GOT3 (cell line): ENCODE results near the gene YRDC.

ENCODE experiments used
- DNase-seq: peaks from one replicate; lab custom pipeline; 2025; ENCODE audit warnings: mixed read lengths; lab: John Stamatoyannopoulos, UW

Gene YRDC, protein sequence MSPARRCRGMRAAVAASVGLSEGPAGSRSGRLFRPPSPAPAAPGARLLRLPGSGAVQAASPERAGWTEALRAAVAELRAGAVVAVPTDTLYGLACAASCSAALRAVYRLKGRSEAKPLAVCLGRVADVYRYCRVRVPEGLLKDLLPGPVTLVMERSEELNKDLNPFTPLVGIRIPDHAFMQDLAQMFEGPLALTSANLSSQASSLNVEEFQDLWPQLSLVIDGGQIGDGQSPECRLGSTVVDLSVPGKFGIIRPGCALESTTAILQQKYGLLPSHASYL

DNA sequence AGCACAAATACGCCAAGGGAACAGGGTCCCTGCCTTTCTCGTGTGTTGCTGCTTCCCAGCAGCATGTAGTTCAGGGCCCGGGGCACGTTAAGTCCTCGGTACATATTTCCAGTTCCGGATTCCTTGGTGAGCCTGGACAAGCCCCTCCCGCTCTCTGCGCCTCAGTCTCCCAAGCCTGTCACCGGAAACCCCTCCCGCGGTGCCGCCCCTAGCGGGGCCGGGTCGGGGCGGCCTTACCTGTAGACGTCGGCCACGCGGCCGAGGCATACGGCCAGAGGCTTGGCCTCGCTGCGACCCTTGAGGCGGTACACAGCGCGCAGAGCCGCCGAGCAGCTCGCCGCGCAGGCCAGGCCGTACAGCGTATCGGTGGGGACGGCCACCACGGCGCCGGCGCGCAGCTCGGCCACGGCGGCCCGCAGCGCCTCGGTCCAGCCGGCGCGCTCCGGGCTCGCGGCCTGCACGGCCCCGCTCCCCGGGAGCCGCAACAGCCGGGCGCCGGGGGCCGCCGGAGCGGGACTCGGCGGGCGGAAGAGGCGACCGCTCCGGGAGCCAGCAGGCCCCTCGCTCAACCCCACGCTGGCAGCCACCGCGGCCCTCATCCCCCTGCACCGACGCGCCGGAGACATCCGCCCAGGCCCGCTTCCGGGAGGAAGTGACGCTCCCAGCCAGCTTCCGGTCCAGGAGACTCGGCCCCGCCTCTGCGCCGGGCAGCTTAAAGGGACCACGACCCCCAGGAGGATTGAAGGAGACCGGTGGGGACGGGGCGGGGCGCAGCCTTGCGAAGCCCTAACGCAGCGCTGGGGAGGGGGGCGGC lies at the start of gene YRDC, which contains the start of gene C1orf122:
TSS of gene YRDC (minus strand) at position 654 of the 814 bp plus-strand sequence. CDS start at position 626, 28 bp downstream.
TSS of gene C1orf122 (plus strand) at position 236 of the 814 bp plus-strand sequence. CDS start 615 bp downstream, outside the sequence.
- peak; percentile 76 for DNase-seq

- DNase-seq: no peak
These were observed 46.4 kb upstream of the YRDC start for GRCh38 chr1:37854406-37854805.

- DNase-seq: no peak
These were observed 45.1 kb upstream of the YRDC start for GRCh38 chr1:37853157-37853556.

DNA sequence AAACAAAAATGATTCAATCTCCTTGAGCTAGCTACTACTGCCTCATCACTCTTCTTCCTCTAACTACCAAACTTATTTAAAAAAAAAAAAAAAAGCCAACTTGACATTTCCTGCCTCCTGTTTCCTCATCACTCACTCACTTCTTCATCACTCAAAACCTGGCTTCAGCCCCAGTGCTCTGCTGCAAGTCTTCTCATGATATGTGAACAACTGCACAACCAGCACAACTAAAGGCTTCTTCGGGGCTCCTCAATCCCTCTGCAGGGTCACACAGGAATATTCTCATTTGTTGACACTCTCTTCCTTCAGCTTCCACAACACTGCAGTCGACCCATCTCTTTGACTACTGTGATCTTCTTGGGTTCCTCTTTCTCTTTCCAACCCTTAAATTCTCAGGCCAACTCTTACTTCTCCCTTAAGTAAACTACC lies 43.8 kb upstream of the YRDC start:
- no peak for DNase-seq

DNA sequence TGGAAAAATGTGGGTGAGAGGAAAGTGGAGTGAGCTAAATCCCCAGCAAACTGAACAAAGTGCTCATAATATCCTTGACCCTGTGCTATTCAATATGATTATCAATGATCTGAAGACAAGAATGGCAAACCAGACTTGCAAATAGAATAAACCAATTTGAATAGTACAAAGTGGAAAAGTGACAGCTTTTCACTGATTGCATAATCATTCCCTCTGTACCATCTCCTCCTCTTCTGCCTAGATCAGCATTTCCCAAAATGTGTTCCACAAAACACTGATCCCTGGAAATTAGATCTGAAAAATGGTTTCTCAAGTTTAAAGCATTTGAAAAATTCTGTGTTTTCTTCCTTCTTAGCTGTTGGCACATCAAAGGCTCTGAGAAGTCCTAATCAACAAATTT lies 43.3 kb upstream of the YRDC start:
- DNase-seq: no peak

DNA sequence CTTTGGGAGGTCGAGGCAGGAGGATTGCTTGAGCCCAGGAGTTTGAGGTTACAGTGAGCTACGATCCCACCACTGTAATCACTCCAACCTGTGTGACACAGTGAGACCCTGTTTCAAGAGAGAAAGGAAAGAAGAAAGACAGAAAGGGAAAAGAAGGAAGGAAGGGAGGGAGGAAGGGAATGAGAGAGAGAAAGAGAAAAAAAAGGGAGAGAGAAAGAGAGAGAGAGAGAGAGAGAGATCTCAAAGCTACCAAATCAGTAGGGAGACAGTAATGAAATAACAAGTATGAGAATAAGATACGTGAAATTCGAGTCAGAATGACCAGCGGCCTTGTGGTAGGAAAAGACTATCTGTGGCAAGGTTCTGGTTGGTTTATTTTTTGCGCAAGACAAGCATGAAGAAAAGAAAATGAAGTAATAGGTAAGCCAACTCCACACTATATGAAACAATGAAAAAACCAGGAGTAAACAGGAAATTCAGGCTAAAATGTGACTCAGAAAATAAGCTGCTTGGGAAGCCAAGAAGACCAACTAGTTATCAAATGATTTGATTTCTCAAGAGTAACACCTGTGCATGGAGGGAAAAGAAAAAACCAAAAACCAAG lies 42.4 kb upstream of the YRDC start:
- no peak for DNase-seq

DNA sequence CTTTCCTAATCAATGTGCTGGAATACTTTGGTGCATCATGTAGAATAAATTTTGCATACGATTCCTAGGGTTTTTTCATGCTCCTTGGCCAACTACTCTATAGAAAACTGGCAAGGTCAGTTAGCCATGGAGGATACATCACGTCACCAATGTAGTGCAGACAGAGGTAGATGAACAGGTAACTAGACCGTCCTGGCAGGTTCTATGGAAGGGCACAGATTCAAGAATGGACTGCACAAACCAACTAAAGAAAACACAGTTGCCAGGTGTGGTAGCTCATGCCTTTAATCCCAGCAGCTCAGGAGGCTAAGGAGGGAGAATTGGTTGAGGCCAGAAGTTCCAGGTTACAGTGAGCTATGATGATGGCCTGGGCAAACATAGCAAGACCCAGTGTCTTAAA lies 41.5 kb upstream of the YRDC start:
- no peak for DNase-seq

- no peak for DNase-seq
These were observed 38.8 kb upstream of the YRDC start for GRCh38 chr1:37846647-37847339.

DNA sequence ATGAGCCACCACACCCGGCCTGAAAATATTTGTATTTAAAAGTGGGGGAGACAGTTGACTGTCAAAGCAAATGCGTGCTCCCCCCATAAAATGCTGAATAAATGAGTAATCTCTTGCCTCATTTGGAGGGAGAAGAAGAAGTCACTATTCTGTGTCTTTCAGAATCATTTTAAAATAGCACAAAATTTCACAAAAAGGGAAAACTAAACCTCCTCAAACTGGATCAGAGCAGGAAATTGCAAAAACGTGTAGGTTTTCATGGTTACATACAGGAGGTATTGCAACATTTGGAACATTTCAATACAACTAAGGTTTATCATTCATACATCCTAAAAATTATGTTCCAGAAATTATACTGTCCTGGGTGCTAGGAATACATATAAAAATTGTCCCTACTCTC lies 37.8 kb upstream of the YRDC start:
- no peak for DNase-seq

- no peak for DNase-seq
These were observed 37.1 kb upstream of the YRDC start for GRCh38 chr1:37845049-37845646.

GRCh38 chr1:37844536-37844935 lies 36.5 kb upstream of the YRDC start:
- no peak for DNase-seq

- DNase-seq: no peak
These were observed 33.6 kb upstream of the YRDC start for GRCh38 chr1:37841652-37842051.

GRCh38 chr1:37840711-37841110 lies 32.7 kb upstream of the YRDC start:
- no peak for DNase-seq

GRCh38 chr1:37839676-37840075 lies 31.7 kb upstream of the YRDC start:
- DNase-seq: no peak

DNA sequence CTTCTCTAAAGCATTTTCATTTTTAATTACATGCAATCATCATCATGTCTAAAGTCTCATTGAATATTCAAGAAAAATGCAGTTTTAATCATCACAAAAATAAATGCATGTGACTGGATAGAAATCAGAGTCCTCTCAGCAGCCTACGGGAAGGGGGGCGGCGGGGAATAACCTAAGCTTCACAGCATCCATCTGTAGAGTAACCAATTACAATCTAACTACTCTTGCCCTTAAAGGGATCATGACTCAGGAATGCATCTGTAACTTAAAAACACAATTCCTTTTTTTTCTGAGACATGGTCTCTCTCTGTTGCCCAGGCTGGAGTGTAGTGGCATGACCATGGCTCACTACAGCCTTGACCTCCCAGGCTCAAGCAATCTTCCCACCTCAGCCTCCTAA lies 28.8 kb upstream of the YRDC start:
- no peak for DNase-seq

DNA sequence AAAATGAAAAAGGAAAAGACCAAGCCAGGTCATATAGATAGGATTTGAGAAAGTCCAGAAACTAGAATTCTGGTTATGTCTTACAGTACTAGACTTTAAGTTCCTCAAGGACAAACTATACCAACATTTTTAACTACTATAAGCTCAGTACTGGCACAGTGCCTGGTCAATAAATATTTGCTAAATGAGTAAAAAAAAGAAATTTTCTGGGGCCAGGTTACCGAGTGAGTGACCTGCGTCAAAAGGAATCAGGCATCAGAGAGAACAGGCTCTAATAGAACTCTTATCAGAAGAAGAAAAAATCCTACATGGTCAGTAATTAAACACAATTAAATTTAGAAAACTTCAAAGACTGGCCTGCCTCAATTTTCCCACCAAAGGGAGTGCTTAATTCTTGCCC lies 23.8 kb upstream of the YRDC start:
- DNase-seq: no peak

DNA sequence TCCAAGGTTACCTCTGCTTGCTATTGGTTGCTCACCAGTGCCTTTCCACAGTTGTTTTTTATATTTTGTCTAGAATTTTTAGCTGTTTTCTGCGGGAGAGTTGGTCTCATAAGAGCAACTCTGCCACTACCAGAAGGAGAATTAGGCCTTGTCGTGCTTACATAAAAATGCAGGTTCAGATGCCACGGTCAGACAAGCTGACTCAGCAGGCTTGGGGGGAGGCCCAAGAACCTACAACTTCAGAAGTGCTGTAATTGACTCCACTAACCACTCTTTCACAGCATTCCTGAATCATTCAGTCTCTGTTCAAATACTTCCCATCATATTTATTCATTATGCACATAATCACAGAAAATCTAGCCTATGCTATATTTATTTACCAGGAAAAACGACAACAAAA lies 23.1 kb upstream of the YRDC start:
- DNase-seq: no peak

DNA sequence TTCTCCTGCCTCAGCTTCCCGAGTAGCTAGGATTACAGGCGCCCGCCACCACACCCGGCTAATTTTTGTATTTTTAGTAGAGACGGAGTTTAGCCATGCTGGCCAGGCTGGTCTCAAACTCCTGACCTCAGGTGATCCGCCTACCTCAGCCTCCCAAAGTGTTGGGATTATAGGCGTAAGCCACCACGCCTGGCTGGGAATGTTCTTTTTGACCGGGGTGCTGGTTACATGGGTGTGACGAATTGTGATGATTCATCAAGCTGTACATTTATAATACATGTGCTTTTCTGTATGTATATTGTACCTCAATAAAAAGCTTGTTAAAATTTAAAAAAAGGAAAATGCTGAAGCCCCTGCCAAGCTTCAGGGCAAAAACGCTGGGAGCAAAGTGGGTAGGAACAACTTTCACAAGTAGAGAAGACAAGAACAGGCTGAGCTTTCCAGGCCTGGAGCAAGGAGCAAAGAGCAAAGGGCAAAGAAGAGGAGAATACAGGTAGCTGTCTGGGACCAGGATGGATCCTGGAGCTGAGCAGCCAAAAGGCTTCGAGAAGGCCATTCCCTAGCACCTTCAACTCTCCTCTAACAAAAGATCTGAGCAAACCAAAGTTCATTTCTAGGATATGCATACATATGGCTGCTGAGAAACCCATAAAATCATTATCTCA lies 20.5 kb upstream of the YRDC start:
- DNase-seq: no peak

DNA sequence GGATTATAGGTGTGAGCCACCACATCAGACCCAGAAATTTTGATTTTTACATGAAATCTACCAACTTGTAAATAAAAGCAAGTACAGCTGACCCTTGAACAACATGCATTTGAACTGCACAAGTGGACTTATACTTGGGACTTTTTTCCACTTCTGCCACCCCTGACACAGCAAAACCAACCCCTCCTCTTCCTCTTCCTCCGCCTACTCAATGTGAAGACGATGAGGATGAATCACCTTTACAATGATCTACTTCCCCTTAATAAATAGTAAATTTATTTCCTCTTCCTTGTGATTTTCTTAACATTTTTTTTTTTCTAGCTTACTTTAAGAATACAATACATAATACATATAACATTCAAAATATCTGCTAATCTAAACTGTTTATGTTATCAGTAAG lies 17.5 kb upstream of the YRDC start:
- no peak for DNase-seq

DNA sequence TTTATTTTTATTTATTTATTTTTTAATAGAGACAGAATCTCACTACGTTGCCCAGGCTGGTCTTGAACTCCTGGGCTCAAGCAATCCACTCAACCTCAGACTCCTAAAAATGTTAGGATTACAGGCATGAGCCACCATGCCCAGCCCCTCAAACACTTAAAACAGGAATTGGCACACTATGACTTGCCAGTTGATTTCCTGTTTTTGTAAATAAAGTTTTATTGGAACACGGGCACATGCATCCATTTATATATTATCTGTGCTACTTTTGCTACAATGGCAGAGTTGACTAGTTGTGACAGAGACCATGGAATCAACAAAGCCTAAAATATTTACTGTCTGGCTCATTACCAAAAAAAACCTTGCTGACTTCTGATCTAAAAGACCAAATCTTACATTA lies 16.0 kb upstream of the YRDC start:
- no peak for DNase-seq
